ENCODE measurements around the gene SCNM1.

DNA sequence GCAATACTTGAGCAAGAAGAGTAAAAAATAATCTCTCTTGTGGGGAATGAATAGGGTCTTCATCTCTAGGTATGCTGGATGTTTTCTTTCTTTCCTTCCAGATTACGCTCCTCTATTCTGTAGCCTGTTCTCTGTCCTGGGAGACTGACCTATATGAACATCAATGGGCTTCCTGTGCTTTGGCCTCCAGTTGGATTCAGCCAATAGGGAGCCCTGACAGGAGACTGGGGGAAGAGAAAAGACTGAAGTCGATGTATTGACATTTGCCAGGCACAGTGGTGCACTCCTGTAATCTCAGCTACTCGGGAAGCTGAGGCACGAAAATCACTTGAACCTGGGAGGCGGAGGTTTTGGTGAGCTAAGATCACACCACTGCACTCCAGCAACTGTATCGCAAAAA lies 37.1 kb upstream of the SCNM1 start:
- TF ChIP-seq POLR2A (IDR thresholded peaks at IDR 0.05; ENCODE audit: low read depth) (no peak), POLR2AphosphoS5 (IDR thresholded peaks at IDR 0.05) (no peak), EP300 (IDR thresholded peaks at IDR 0.05) (no peak)
- TF ChIP-seq, protein P1, sequence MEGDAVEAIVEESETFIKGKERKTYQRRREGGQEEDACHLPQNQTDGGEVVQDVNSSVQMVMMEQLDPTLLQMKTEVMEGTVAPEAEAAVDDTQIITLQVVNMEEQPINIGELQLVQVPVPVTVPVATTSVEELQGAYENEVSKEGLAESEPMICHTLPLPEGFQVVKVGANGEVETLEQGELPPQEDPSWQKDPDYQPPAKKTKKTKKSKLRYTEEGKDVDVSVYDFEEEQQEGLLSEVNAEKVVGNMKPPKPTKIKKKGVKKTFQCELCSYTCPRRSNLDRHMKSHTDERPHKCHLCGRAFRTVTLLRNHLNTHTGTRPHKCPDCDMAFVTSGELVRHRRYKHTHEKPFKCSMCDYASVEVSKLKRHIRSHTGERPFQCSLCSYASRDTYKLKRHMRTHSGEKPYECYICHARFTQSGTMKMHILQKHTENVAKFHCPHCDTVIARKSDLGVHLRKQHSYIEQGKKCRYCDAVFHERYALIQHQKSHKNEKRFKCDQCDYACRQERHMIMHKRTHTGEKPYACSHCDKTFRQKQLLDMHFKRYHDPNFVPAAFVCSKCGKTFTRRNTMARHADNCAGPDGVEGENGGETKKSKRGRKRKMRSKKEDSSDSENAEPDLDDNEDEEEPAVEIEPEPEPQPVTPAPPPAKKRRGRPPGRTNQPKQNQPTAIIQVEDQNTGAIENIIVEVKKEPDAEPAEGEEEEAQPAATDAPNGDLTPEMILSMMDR (IDR thresholded peaks at IDR 0.05), result no peak

Measured in esophagus muscularis mucosa (tissue), 4 donors.